GM19463 (cell line): ENCODE data around the gene ASPN.

Experiments
- ATAC-seq: cut with Tn5 transposase; IDR thresholded peaks from one replicate; pipeline ENCODE4 v1.9.1; 2021; ENCODE audit warnings: mild to moderate bottlenecking, moderate library complexity; ENCODE audit not compliant: unreplicated experiment

Gene ASPN

GRCh38 chr9:92506184-92506857 is 24.0 kb upstream of the ASPN start:
- no peak for ATAC-seq

GRCh38 chr9:92504881-92505280 is 22.6 kb upstream of the ASPN start:
- no peak for ATAC-seq

- ATAC-seq, result no peak
These were observed 20.9 kb upstream of the ASPN start for GRCh38 chr9:92503156-92503555.

- ATAC-seq, result no peak
These were observed 19.5 kb upstream of the ASPN start for GRCh38 chr9:92501671-92502393.

GRCh38 chr9:92500725-92501124 is 18.4 kb upstream of the ASPN start:
- ATAC-seq, result no peak

- ATAC-seq, result no peak
These were observed 17.4 kb upstream of the ASPN start for GRCh38 chr9:92499701-92500100.

- no peak for ATAC-seq
These were observed 14.3 kb upstream of the ASPN start for GRCh38 chr9:92496396-92497176.

GRCh38 chr9:92494856-92495255 is 12.6 kb upstream of the ASPN start:
- no peak for ATAC-seq

- ATAC-seq, result no peak
These were observed 11.6 kb upstream of the ASPN start for GRCh38 chr9:92493749-92494387.

GRCh38 chr9:92492781-92493401 is 10.6 kb upstream of the ASPN start:
- no peak for ATAC-seq

GRCh38 chr9:92488681-92489550 is 6.6 kb upstream of the ASPN start:
- no peak for ATAC-seq

GRCh38 chr9:92486371-92486770 is 4.1 kb upstream of the ASPN start:
- ATAC-seq, result no peak

- ATAC-seq, result no peak
These were observed 2.3 kb upstream of the ASPN start for GRCh38 chr9:92484563-92484962.

- ATAC-seq, result no peak
These were observed 1.6 kb upstream of the ASPN start for GRCh38 chr9:92483627-92484545.

GRCh38 chr9:92482805-92483204 is 499 bp upstream of the ASPN start:
- ATAC-seq, result no peak

- ATAC-seq, result peak; percentile 41
These were observed 1.2 kb downstream of the ASPN start for GRCh38 chr9:92480986-92481633.

GRCh38 chr9:92480291-92480771 is 2.0 kb downstream of the ASPN start:
- ATAC-seq, result no peak

GRCh38 chr9:92479346-92479745 is 3.0 kb downstream of the ASPN start:
- ATAC-seq, result no peak
